Keratinocyte (primary cell): ENCODE results near the gene CYSTM1.

Experiments
- CTCF ChIP-seq, 3 experiments: IDR thresholded peaks in 1 of 3; conservative IDR thresholded peaks in 1 of 3; optimal IDR thresholded peaks in 1 of 3; 2 replicates in 2 of 3; 3 replicates in 1 of 3; pipeline versions ENCODE3 to v1.5.1; 2011; ENCODE audit warnings: low read length in 3 of 3, mild to moderate bottlenecking in 3 of 3, moderate library complexity in 2 of 3, control low read depth in 1 of 3, inconsistent platforms in 1 of 3; ENCODE audit not compliant: insufficient read depth in 2 of 3; ENCODE audit errors: extremely low read depth in 1 of 3
- EZH2 ChIP-seq: IDR thresholded peaks from one replicate; pipeline ENCODE4 v1.6.1; 2012; ENCODE audit warnings: inconsistent platforms, mild to moderate bottlenecking, low read length, moderate library complexity

GRCh38 chr5:140245341-140245740 lies 70.4 kb downstream of the CYSTM1 start:
- TF ChIP-seq CTCF (optimal IDR thresholded peaks at IDR 0.05 in 1 of 3, IDR thresholded peaks at IDR 0.05 in 1 of 3, conservative IDR thresholded peaks at IDR 0.05 in 1 of 3; ENCODE audit: extremely low read depth in 1 of 3, insufficient read depth in 2 of 3, low read length in 3 of 3), result no peak
- TF ChIP-seq EZH2, result no peak
